ENCODE results near the gene PCDH9. TPM values are rescaled to one million over a fixed set of nuclear protein-coding genes. Genes with fewer than 3 reads are reported as not detected.

PCDH9 gene
- polyA plus RNA-seq, 4 donors: 0.27 to 1.1 (median 0.72) TPM; not detected in 1

- no peak overlapping the region for H3K4me3 ChIP-seq (ENCODE audit: low read depth in 1 of 3, low read length in 3 of 3)
- no peak overlapping the region for H3K27ac ChIP-seq (ENCODE audit: low read depth in 1 of 3, low read length in 2 of 3)
- H3K36me3 ChIP-seq (ENCODE audit: control insufficient read depth in 3 of 3, insufficient read depth in 2 of 3, low read depth in 1 of 3, low read length in 3 of 3): no peaks in the 10 kb centered on the region
- DNase-seq (no peak), FAIRE-seq (no peak)
- H3K9me3 ChIP-seq (ENCODE audit: control insufficient read depth in 2 of 2, insufficient read depth in 1 of 2, low read depth in 1 of 2, low read length in 1 of 2): no peaks in the 10 kb centered on the region
- H3K27me3 ChIP-seq (ENCODE audit: control insufficient read depth in 3 of 3, insufficient read depth in 3 of 3, low read length in 3 of 3): no peaks in the 10 kb centered on the region
- WGBS, 3 donors: 86 to 92% (median 87%) methylated on average over 4 of the region's 4 CpGs
- H3K4me1 ChIP-seq (ENCODE audit: control insufficient read depth in 3 of 3, insufficient read depth in 2 of 3, low read depth in 1 of 3, low read length in 2 of 3): no peaks in the 10 kb centered on the region
Measured at GRCh38 chr13:66962953-66963352, 267.2 kb downstream of the PCDH9 start.

- Histone ChIP-seq H3K4me1 (ENCODE audit: control insufficient read depth in 3 of 3, insufficient read depth in 2 of 3, low read depth in 1 of 3, low read length in 2 of 3) (no peaks in the 10 kb centered on the region), H3K27ac (ENCODE audit: low read depth in 1 of 3, low read length in 2 of 3) (no peak overlapping the region), H3K27me3 (ENCODE audit: control insufficient read depth in 3 of 3, insufficient read depth in 3 of 3, low read length in 3 of 3) (no peaks in the 10 kb centered on the region), H3K36me3 (ENCODE audit: control insufficient read depth in 3 of 3, insufficient read depth in 2 of 3, low read depth in 1 of 3, low read length in 3 of 3) (no peaks in the 10 kb centered on the region), H3K4me3 (ENCODE audit: low read depth in 1 of 3, low read length in 3 of 3) (no peak overlapping the region), H3K9me3 (ENCODE audit: control insufficient read depth in 2 of 2, insufficient read depth in 1 of 2, low read depth in 1 of 2, low read length in 1 of 2) (no peaks in the 10 kb centered on the region)
- no peak for DNase-seq
- no peak for FAIRE-seq
- WGBS, 3 donors: 34 to 45% (median 40%) methylated on average over 3 of the region's 3 CpGs
Measured at GRCh38 chr13:66958611-66959010, 271.5 kb downstream of the PCDH9 start.

- Histone ChIP-seq H3K27me3 (ENCODE audit: control insufficient read depth in 3 of 3, insufficient read depth in 3 of 3, low read length in 3 of 3) (no peaks in the 10 kb centered on the region), H3K4me1 (ENCODE audit: control insufficient read depth in 3 of 3, insufficient read depth in 2 of 3, low read depth in 1 of 3, low read length in 2 of 3) (no peaks in the 10 kb centered on the region), H3K36me3 (ENCODE audit: control insufficient read depth in 3 of 3, insufficient read depth in 2 of 3, low read depth in 1 of 3, low read length in 3 of 3) (no peaks in the 10 kb centered on the region), H3K9me3 (ENCODE audit: control insufficient read depth in 2 of 2, insufficient read depth in 1 of 2, low read depth in 1 of 2, low read length in 1 of 2) (no peaks in the 10 kb centered on the region), H3K27ac (ENCODE audit: low read depth in 1 of 3, low read length in 2 of 3) (no peak overlapping the region), H3K4me3 (ENCODE audit: low read depth in 1 of 3, low read length in 3 of 3) (no peak overlapping the region)
- DNase-seq: no peak
- FAIRE-seq: no peak
- 82 to 86% (median 83%) methylated on average over 4 of the region's 4 CpGs for WGBS, 3 donors
Measured at GRCh38 chr13:66952507-66952906, 277.6 kb downstream of the PCDH9 start.

- H3K27ac ChIP-seq (ENCODE audit: low read depth in 1 of 3, low read length in 2 of 3): no peak overlapping the region
- WGBS, 3 donors: 61 to 76% (median 70%) methylated on average over 2 of the region's 2 CpGs
- H3K27me3 ChIP-seq (ENCODE audit: control insufficient read depth in 3 of 3, insufficient read depth in 3 of 3, low read length in 3 of 3): no peaks in the 10 kb centered on the region
- FAIRE-seq (no peak), DNase-seq (no peak)
- no peak overlapping the region for H3K4me3 ChIP-seq (ENCODE audit: low read depth in 1 of 3, low read length in 3 of 3)
- no peaks in the 10 kb centered on the region for H3K4me1 ChIP-seq (ENCODE audit: control insufficient read depth in 3 of 3, insufficient read depth in 2 of 3, low read depth in 1 of 3, low read length in 2 of 3)
- H3K9me3 ChIP-seq (ENCODE audit: control insufficient read depth in 2 of 2, insufficient read depth in 1 of 2, low read depth in 1 of 2, low read length in 1 of 2): no peaks in the 10 kb centered on the region
- no peaks in the 10 kb centered on the region for H3K36me3 ChIP-seq (ENCODE audit: control insufficient read depth in 3 of 3, insufficient read depth in 2 of 3, low read depth in 1 of 3, low read length in 3 of 3)
Measured at GRCh38 chr13:66951426-66951825, 278.7 kb downstream of the PCDH9 start.

GRCh38 chr13:66950666-66951065, 279.5 kb downstream of the PCDH9 start:
- Histone ChIP-seq H3K36me3 (ENCODE audit: control insufficient read depth in 3 of 3, insufficient read depth in 2 of 3, low read depth in 1 of 3, low read length in 3 of 3) (no peaks in the 10 kb centered on the region), H3K4me3 (ENCODE audit: low read depth in 1 of 3, low read length in 3 of 3) (no peak overlapping the region), H3K27me3 (ENCODE audit: control insufficient read depth in 3 of 3, insufficient read depth in 3 of 3, low read length in 3 of 3) (no peaks in the 10 kb centered on the region), H3K27ac (ENCODE audit: low read depth in 1 of 3, low read length in 2 of 3) (no peak overlapping the region), H3K4me1 (ENCODE audit: control insufficient read depth in 3 of 3, insufficient read depth in 2 of 3, low read depth in 1 of 3, low read length in 2 of 3) (no peaks in the 10 kb centered on the region), H3K9me3 (ENCODE audit: control insufficient read depth in 2 of 2, insufficient read depth in 1 of 2, low read depth in 1 of 2, low read length in 1 of 2) (no peaks in the 10 kb centered on the region)
- FAIRE-seq: no peak
- DNase-seq: no peak

GRCh38 chr13:66948910-66949309, 281.2 kb downstream of the PCDH9 start:
- WGBS, 3 donors: 74 to 86% (median 79%) methylated on average over 6 of the region's 6 CpGs
- H3K27ac ChIP-seq (ENCODE audit: low read depth in 1 of 3, low read length in 2 of 3): no peak overlapping the region
- H3K27me3 ChIP-seq (ENCODE audit: control insufficient read depth in 3 of 3, insufficient read depth in 3 of 3, low read length in 3 of 3): no peaks in the 10 kb centered on the region
- FAIRE-seq (no peak), DNase-seq (no peak)
- H3K4me3 ChIP-seq (ENCODE audit: low read depth in 1 of 3, low read length in 3 of 3): no peak overlapping the region
- H3K9me3 ChIP-seq (ENCODE audit: control insufficient read depth in 2 of 2, insufficient read depth in 1 of 2, low read depth in 1 of 2, low read length in 1 of 2): no peaks in the 10 kb centered on the region
- H3K4me1 ChIP-seq (ENCODE audit: control insufficient read depth in 3 of 3, insufficient read depth in 2 of 3, low read depth in 1 of 3, low read length in 2 of 3): no peaks in the 10 kb centered on the region
- H3K36me3 ChIP-seq (ENCODE audit: control insufficient read depth in 3 of 3, insufficient read depth in 2 of 3, low read depth in 1 of 3, low read length in 3 of 3): no peaks in the 10 kb centered on the region

GRCh38 chr13:66943530-66943929, 286.6 kb downstream of the PCDH9 start:
- WGBS, 3 donors: 68 to 93% (median 77%) methylated on average over 3 of the region's 3 CpGs
- H3K9me3 ChIP-seq (ENCODE audit: control insufficient read depth in 2 of 2, insufficient read depth in 1 of 2, low read depth in 1 of 2, low read length in 1 of 2): no peaks in the 10 kb centered on the region
- no peaks in the 10 kb centered on the region for H3K27me3 ChIP-seq (ENCODE audit: control insufficient read depth in 3 of 3, insufficient read depth in 3 of 3, low read length in 3 of 3)
- H3K36me3 ChIP-seq (ENCODE audit: control insufficient read depth in 3 of 3, insufficient read depth in 2 of 3, low read depth in 1 of 3, low read length in 3 of 3): no peaks in the 10 kb centered on the region
- H3K4me1 ChIP-seq (ENCODE audit: control insufficient read depth in 3 of 3, insufficient read depth in 2 of 3, low read depth in 1 of 3, low read length in 2 of 3): no peaks in the 10 kb centered on the region
- no peak overlapping the region for H3K27ac ChIP-seq (ENCODE audit: low read depth in 1 of 3, low read length in 2 of 3)
- DNase-seq (no peak), FAIRE-seq (no peak)
- H3K4me3 ChIP-seq (ENCODE audit: low read depth in 1 of 3, low read length in 3 of 3): no peak overlapping the region

GRCh38 chr13:66940113-66940512, 290.0 kb downstream of the PCDH9 start:
- DNase-seq: no peak
- Histone ChIP-seq H3K27ac (ENCODE audit: low read depth in 1 of 3, low read length in 2 of 3) (no peak overlapping the region), H3K36me3 (ENCODE audit: control insufficient read depth in 3 of 3, insufficient read depth in 2 of 3, low read depth in 1 of 3, low read length in 3 of 3) (no peaks in the 10 kb centered on the region), H3K9me3 (ENCODE audit: control insufficient read depth in 2 of 2, insufficient read depth in 1 of 2, low read depth in 1 of 2, low read length in 1 of 2) (no peaks in the 10 kb centered on the region), H3K4me1 (ENCODE audit: control insufficient read depth in 3 of 3, insufficient read depth in 2 of 3, low read depth in 1 of 3, low read length in 2 of 3) (no peaks in the 10 kb centered on the region), H3K27me3 (ENCODE audit: control insufficient read depth in 3 of 3, insufficient read depth in 3 of 3, low read length in 3 of 3) (no peaks in the 10 kb centered on the region), H3K4me3 (ENCODE audit: low read depth in 1 of 3, low read length in 3 of 3) (no peak overlapping the region)
- 75 to 84% (median 80%) methylated on average over 4 of the region's 4 CpGs for WGBS, 3 donors
- no peak for FAIRE-seq

- no peaks in the 10 kb centered on the region for H3K9me3 ChIP-seq (ENCODE audit: control insufficient read depth in 2 of 2, insufficient read depth in 1 of 2, low read depth in 1 of 2, low read length in 1 of 2)
- no peak overlapping the region for H3K27ac ChIP-seq (ENCODE audit: low read depth in 1 of 3, low read length in 2 of 3)
- no peaks in the 10 kb centered on the region for H3K36me3 ChIP-seq (ENCODE audit: control insufficient read depth in 3 of 3, insufficient read depth in 2 of 3, low read depth in 1 of 3, low read length in 3 of 3)
- no peaks in the 10 kb centered on the region for H3K27me3 ChIP-seq (ENCODE audit: control insufficient read depth in 3 of 3, insufficient read depth in 3 of 3, low read length in 3 of 3)
- DNase-seq (no peak), FAIRE-seq (no peak)
- 87 to 92% (median 89%) methylated on average over 5 of the region's 5 CpGs for WGBS, 3 donors
- no peaks in the 10 kb centered on the region for H3K4me1 ChIP-seq (ENCODE audit: control insufficient read depth in 3 of 3, insufficient read depth in 2 of 3, low read depth in 1 of 3, low read length in 2 of 3)
- H3K4me3 ChIP-seq (ENCODE audit: low read depth in 1 of 3, low read length in 3 of 3): no peak overlapping the region
Measured at GRCh38 chr13:66937423-66937822, 292.7 kb downstream of the PCDH9 start.

Measured in small intestine (tissue), 7 donors.